KG1 (cell line): ENCODE measurements around the gene C9orf72.

ENCODE experiments used
- DNase-seq: peaks from one replicate; lab custom pipeline; 2025; lab: John Stamatoyannopoulos, UW

C9orf72 gene

DNA sequence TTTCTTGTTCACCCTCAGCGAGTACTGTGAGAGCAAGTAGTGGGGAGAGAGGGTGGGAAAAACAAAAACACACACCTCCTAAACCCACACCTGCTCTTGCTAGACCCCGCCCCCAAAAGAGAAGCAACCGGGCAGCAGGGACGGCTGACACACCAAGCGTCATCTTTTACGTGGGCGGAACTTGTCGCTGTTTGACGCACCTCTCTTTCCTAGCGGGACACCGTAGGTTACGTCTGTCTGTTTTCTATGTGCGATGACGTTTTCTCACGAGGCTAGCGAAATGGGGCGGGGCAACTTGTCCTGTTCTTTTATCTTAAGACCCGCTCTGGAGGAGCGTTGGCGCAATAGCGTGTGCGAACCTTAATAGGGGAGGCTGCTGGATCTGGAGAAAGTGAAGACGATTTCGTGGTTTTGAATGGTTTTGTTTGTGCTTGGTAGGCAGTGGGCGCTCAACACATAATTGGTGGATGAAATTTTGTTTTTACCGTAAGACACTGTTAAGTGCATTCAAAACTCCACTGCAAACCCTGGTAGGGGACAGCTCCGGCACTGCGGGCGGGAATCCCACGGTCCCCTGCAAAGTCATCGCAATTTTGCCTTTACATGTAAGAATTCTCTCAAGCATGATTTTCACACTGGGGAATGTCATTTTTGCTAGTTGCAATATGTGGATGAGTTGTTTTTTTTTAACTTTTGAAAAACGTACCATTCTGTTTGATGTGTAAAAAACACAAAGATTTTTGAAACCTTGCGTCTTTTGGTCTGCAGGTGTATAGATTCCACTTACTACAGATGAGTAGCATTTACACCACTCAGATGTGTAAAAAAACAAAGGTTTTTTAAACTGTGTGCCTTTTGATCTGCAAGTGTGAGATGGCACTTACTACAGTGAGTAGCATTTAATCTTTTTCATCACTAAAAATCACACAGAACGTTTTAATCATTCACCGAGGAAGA, 631 bp upstream of the C9orf72 start:
- peak; percentile 98 for DNase-seq

DNA sequence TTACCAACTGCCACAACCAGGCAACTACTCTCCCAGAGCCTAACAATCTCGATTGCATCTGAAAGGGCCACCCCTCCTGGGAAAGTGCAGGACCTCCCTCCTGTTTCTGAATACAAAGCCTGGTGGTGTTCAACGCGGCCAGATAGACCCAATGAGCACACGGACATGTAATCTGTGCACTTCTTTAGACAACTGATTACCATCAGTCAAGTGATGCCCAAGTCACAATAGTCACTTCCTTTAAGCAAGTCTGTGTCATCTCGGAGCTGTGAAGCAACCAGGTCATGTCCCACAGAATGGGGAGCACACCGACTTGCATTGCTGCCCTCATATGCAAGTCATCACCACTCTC, 739 bp downstream of the C9orf72 start:
- DNase-seq = no peak

DNA sequence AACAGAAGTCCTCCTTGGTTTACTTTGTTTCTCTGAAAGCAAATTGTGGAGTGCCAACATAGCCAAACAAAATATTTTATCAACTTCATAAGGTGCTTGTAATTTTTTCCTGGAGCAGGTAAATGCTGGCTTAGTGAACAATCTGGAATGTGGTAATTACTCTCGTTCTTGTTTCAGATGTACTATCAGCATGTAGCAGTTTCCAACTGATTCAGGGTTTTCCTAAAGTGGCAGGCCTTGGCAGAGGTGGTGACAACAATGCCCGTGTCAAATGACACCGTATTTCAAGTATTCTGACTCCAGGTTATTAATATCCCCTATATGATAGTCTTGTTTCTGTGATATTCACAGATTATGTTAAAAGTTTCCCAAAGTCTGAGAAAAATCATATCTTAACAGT, 1.2 kb downstream of the C9orf72 start:
- DNase-seq = no peak

- no peak for DNase-seq
These were observed 2.3 kb downstream of the C9orf72 start for GRCh38 chr9:27571011-27571410.

DNA sequence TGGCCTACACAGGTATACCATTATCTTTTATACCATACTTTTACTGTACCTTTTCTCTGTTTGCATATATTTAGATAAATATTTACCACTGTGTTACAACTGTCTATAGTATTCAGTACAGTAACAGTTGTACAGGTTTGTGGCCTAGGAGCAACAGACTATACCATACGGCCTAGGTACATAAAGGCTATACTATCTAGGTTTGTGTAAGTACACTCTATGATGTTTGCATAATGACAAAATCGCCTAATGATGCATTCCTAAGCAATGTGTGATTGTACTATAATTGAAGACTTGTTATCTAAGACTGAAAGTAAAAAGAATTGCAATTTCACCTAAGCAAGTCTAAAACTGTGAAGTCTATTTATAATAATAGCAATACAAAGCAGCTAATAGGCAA, 3.9 kb downstream of the C9orf72 start:
- DNase-seq = no peak

DNA sequence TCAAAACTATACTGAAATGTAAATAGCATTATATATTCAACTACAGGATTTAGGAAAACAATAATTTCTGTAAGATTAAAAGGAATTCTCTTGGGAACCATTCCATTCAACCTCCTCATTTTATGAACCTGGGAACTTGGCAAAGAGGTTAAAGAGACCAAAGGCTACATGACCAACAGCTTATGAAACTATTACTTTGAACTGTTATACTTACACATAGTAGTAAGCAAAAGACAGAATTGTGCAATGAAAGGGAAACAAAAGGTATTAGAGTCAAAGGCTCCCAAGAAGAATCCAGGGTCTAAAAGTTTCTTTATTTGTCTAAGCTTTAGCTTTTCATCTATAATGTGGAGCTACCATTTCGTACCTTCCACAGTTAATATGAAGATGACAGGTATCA, 7.2 kb downstream of the C9orf72 start:
- DNase-seq = no peak

GRCh38 chr9:27565696-27566095, 7.6 kb downstream of the C9orf72 start:
- no peak for DNase-seq

DNA sequence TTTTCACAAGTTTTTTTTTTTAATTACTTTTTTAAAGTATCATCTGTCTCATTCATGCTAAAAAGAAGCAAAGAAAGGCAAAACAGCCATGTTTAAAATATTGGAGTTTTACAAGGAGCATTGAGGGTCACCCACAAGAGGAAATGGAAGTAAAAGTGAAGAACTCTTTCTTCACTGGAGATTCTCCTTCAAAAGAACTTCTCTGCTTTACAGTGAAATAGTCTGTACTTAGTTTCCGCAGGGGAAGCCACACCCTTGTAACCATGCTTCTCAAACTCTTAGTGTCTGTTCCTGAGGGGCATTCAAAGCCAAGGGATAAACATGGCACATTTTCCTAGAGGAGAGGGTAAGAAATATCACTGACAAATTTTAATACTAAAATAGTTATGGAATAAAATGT, 8.6 kb downstream of the C9orf72 start:
- DNase-seq = no peak

GRCh38 chr9:27563738-27564430, 9.4 kb downstream of the C9orf72 start:
- DNase-seq = no peak

GRCh38 chr9:27561685-27562084, 11.6 kb downstream of the C9orf72 start:
- DNase-seq = no peak

DNA sequence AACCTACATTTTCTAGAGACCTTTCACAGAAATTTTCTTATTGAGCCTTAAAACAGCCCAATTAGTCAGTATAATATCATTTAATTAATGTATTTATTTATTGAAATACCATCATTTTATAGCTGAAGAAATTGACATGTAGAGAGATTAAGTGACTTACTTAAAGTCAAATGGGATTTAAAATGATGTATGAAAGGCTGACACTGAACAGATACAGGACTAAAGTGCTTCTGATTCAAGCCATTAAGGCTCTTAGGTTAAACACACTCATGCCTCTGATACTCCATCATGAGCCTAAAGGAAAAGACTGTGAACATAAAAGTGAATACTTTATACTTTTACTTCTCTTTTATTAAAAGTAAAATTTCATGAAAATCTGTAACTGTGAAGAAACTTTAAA, 12.8 kb downstream of the C9orf72 start:
- no peak for DNase-seq

DNA sequence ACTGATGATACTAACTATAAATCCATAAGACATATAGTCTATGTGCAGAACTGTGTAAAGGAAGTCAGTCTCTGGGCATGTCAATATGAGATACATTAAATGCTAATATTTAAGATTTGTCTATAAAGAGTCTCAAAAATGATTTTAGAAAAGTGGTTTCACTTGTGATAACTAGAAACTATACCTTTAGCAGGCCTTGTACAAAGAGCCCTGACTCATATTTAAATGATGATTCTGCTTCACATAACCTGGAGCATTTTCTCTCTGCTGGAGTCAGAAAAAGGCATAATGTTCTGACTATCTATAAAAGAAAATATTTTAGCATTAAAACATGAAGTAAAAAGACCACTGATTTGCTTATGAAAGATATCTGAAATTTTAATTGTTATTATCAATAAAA, 15.0 kb downstream of the C9orf72 start:
- DNase-seq = no peak

DNA sequence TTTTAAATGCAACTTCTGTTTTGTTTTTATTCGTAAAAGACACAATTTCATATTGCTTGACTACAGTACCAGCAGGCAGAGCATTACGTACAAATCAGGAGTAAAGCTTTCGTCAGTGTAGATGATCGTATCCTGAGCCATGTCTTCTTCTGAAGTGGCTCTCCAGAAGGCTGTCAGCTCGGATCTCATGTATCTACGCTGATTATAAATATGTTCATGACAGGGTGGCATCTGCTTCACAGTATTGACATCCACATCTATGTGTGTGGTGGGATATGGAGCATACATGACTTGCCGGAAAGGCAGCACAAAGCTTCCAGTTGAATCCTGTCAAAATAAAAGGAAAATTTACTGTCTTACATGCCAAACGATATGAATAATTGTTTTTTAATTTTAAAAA, 16.8 kb downstream of the C9orf72 start:
- DNase-seq = no peak

- DNase-seq = no peak
These were observed 18.6 kb downstream of the C9orf72 start for GRCh38 chr9:27554712-27555111.

DNA sequence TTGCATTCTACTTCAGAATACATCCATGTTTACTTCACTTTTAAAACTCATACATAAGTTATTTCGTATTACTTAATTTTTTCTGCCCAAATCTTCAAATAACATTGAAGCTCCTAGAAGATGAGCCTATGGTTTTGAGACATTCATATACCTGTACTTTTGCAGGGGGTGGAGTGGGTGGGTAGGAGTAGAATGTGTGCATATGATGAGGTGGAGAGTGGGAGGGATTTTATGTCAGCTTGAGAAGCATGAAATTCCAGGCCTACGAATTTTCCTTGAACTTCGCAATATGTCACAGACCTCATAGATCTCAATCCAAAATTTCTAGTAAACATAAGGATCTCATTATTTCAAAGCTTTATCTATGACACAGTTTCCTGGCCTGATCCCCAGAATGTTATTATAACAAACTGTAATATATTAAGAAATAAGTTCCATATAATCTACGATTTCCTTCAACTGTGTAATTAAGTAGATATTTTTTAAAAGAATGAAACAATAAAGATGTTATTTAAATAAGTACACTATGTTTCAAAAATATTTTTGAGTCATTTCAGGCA, 24.0 kb downstream of the C9orf72 start:
- DNase-seq = no peak

- DNase-seq = peak; percentile 15
These were observed 25.1 kb downstream of the C9orf72 start for GRCh38 chr9:27548055-27548741.

DNA sequence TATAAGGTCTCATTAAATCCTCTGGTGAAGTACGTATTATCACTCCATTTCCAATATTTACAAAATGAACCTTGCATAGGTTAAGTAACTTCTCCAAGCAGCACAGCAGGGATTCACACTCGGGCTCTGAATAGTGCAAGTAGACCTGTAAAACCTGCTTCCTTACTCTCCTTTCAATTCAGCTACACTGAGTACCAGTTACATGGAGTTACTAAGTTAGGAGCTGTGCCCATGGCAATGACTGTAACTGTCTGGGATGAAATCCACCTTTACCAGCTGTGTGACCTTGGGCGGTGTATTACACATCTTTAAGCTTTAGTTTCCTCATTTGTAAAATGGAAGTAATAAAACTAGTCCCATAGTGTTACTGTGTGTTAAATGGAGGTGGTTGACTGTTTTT, 27.8 kb downstream of the C9orf72 start:
- DNase-seq = no peak

DNA sequence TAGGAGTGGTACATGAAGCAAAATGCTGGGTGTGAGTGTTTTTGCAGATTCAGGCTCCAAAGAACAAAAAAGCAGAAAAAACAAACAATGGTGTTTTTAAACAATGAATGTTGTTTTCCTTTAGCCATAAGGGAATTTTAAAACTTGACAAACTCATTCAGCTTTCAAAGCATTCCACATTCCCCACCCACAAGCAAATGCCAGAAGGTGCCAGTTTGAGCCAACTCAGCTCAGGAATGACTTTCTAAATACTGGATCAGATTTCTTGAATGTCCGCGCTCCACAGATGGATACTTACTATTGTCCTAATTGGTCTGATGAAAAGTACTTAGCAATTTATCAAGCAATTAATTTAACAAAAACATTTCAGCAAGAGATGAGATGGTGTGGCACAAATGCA, 30.8 kb downstream of the C9orf72 start:
- DNase-seq = no peak

GRCh38 chr9:27541740-27542139, 31.5 kb downstream of the C9orf72 start:
- no peak for DNase-seq

DNA sequence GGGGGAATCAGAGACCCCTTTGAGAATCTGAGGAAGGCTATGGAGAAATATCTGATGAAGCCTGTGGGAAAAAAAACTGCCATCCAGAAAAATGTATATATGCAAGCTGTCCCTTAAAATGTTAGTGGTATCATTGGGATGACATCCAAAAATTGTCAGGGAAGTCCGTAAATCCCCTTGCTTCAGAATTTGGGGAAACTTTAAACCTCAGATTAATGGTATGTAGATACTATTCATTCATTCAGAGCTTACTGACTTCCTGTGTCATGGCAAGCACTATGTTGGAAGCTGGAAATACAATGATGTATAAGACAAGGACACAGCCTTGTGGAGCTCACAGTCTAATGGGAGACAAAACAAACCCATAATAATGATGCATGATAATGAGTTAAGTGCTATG, 32.8 kb downstream of the C9orf72 start:
- no peak for DNase-seq

- no peak for DNase-seq
These were observed 33.5 kb downstream of the C9orf72 start for GRCh38 chr9:27539479-27540441.
